GM19452 (cell line): Measurements from ENCODE around the gene NOTUM.
"Not testable (repeated sequence)": the region's sequence is repeated elsewhere in the genome, so short reads cannot be mapped to it uniquely, and the experiment has no call there.

ENCODE experiments used
- ATAC-seq: cut with Tn5 transposase; IDR thresholded peaks from one replicate; pipeline ENCODE4 v1.9.1; 2021; ENCODE audit not compliant: unreplicated experiment

NOTUM gene

DNA sequence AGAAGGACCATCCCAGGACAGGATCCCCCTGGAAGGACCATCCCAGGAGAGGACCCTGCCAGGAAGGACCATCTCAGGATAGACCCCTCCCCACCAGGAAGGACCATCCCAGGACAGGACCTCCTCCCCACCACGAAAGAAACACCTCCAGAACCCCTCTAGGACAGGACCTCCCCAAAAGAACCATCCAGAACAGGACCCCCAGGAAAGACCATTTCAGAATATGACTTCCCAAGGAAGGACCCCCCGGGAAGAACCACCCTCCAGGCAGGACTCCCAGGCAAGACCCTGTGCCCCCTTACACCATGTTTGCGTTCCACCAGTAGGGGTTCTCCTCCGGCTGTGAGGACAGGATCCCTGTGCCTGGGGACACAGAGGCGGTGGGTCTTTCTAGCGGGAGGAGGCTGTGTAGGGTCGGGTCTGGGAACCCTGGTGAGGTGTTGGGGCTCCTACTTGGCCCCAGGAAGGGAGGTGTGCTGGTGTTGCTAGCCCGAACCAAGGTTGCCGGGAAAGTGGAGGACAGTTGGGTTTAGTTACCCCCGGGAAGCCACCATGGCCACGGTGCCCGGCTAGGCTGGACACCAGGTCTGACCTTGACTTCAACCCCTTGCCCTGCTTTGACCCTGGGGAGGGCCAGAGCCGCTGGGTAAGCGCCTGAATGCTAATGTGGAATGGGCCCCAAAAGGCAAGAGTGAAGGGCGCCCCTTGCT, 2.2 kb downstream of the NOTUM start:
- no peak for ATAC-seq

- no peak for ATAC-seq
Observed at GRCh38 chr17:81957691-81958432, 3.1 kb downstream of the NOTUM start.

GRCh38 chr17:81956607-81957589, 4.1 kb downstream of the NOTUM start:
- ATAC-seq: no peak

DNA sequence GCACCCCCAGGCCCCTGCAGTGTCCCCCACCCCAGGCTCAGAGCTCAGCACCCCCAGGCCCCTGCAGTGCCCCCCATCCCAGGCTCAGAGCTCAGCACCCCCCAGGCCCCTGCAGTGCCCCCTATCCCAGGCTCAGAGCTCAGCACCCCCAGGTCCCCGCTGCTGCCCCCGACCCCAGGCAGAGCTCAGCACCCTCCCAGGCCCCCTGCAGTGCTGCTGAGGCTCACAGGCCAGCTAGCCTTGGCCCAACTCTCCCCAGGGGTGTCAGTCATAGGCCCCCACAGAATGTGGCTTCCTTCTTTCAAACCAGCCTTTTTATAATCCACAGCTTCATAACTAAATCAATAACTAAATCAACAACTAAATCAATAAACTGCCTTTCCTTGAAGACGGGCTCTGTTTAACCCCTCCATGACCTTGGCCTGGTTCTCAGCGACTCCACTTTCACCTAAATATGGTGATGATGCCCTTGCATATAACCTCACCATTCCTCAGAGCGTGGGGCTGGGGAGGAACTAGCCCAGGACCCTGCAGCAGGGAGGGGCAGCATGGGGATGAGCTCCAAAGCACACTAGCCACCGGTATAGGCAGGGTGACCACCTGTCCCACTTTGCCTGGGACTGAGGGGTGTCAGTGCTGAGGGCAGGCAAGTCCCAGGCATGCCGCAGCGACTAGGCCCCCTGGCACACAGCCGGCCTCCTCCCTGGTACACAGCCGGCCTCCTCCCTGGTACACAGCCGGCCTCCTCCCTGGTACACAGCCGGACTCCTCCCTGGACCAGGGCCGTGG, 5.0 kb downstream of the NOTUM start:
- no peak for ATAC-seq

DNA sequence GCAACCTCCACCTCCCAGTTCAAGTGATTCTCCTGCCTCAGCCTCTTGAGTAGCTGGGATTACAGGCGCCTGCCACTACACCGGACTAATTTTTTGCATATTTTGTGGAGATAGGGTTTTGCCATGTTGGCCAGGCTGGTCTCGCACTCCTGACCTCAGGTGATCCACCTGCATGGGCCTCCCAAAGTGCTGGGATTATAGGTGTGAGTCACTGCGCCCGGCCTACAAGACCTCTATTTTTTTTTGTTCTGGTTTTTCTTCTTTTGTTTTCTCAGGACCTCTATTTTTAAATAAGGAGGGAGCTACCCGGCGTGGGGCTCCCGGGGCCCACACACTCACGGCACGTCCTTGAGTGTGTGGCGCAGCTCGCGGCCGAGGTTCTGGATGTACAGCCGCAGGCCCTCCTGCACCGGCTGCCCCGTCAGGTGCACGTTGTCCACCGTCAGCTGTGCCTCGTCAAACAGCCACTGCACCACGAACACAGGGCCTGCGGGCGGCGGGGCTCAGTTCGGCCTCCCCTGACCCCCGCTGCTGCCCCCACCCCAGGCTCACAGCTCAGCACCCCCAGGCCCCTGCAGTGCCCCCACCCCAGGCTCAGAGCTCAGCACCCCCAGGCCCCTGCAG, 5.8 kb downstream of the NOTUM start:
- ATAC-seq: no peak

- no peak for ATAC-seq
Observed at GRCh38 chr17:81954131-81955057, 6.6 kb downstream of the NOTUM start.

DNA sequence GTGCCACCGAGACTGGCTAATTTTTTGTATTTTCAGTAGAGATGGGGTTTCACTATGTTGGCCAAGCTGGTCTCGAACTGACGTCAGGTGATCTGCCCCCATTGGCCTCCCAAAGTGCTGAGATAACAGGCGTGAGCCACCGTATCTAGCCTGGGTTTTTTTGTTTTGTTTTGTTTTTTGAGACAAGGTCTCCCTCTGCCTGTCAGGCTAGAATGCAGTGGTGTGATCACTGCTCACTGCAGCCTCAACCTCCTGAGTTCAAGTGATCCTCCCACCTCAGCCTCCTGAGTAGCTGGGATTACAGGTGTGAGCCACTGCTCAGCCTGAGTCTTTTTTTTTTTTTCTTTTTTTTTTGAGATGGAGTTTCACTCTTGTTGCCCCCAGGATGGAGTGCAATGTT, 7.5 kb downstream of the NOTUM start:
- not testable (repeated sequence) for ATAC-seq

DNA sequence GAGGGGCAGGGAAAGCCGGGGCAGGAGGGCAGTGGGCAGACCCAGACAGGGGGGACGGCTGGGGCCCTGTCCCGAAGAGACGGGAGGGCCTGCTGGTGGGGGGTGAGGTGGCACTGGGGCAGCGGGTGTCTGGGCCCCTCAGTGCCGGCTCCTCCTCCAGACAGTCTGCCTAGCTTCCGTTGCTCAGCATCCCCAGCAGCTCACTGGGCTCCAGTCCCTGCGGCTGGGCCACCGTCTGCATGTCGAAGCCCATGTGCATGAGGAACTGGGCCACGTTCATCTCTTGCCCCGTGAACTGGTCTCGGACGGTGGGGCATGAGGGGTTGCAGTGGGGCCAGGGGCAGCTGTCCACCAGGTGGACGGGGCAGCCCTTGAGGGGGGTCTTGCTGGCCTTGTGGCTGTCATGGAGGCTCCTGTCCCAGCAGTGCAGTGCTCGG, 8.2 kb downstream of the NOTUM start:
- ATAC-seq: no peak

DNA sequence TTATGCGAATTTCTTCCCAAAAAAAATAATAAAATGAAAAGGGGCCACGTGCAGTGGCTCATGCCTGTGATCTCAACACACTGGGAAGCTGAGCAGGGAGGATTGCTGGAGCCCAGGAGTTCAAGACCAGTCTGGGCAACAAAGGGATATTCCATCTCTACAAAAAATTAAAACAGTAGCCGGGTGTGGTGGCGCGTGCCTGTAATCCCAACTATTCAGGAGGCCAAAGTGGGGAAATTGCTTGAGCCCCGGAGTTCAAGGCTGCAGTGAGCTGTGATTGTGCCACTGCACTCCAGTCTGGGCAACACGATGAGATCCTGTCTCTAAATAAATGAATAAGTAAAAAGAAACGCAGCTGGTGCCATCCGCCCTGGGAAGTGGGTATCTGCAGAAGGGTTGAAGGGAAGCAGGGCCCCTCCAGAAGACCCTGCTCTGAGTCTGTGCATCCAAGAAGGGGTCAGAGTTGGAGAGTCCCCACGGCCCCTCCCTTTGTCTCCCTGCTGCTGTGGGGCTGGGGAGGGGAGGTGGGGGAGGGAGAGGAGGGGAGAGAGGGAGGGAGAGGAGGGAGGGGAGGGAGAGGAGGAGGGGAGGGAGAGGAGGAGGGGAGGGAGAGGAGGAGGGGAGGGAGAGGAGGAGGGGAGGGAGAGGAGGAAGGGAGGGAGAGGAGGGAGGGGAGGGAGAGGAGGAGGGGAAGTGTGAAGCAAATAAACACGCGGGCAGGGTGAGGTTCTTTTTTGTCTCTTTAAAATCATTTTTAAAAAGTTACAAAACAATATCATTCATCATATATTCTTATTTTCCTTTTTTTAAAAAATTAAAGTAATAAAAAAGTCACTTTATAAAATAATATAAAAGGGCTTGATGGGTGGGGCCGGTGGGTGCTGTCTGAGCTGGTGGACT, 9.0 kb downstream of the NOTUM start:
- no peak for ATAC-seq

GRCh38 chr17:81950501-81950900, 10.5 kb downstream of the NOTUM start:
- ATAC-seq: no peak

GRCh38 chr17:81948635-81949378, 12.2 kb downstream of the NOTUM start:
- ATAC-seq: no peak

DNA sequence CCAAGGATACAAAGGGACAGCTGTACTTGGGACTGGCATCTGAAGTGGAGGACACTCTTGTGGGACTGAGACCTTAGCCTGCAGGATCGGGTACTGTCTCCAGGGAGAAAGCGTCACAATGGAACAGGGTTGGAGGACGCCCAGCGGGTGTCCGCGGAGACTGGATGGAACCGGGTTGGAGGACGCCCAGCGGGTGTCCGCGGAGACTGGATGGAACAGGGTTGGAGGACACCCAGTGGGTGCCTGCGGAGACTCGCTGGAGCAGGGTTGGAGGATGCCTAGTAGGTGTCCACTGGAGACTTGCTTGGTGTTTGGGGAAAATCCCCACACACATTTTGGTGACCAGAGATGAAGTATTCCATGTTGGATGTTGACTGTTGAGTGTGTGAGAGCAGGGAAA, 13.8 kb downstream of the NOTUM start, which contains the start of gene MYADML2:
TSS of gene MYADML2 (minus strand) at position 45 of the 400 bp plus-strand sequence. CDS start 5,492 bp downstream, outside the sequence.
- no peak for ATAC-seq

DNA sequence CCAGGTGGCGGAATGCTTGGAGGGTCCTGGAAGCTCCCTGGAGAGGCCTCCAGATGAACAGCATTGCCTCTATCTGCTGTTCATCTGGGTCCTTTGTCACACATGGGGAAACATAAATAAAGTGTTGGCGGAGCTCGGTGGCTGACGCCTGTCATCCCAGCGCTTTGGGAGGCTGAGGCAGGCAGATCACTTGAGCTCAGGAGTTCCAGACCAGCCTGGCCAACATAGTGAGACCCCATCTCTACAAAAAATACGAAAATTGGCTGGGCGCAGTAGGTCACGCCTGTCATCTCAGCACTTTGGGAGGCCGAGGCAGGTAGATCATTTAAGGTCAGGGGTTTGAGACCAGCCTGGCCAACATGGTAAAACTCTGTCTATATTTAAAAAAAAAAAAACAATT, 16.1 kb downstream of the NOTUM start:
- ATAC-seq: no peak

DNA sequence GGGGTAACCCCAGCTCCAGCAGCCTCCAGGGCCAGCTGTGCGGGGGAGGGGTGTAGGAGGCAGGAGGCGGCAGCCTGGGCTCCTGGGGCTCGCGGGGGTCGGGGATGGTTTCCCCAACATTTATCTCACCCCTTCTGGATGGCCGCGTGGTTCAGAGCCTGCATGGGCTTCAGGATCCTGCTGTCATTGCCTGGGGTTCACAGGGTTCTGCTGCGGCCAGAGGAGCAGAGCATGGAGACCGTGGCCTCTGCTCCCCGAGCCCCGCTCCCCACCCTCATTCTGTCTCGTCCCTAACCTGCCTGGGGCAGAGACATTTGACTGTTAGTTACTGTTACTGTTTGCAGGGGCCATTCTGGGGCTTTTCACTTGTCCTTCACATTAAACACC, 18.8 kb downstream of the NOTUM start:
- no peak for ATAC-seq

- no peak for ATAC-seq
Observed at GRCh38 chr17:81941484-81942166, 19.4 kb downstream of the NOTUM start.
